Transverse colon (tissue), 4 donors: Measurements from ENCODE around the gene HTR2B.

Source experiments
- POLR2A ChIP-seq: fragments of 450-650 bp; IDR thresholded peaks from one replicate; pipeline ENCODE4 v1.6.1; 2016; ENCODE audit warnings: antibody characterized with exemption, mild to moderate bottlenecking, moderate library complexity
- POLR2AphosphoS5 ChIP-seq, 3 donors: sonication (generic); formaldehyde crosslinking; IDR thresholded peaks; one replicate each; pipeline ENCODE4 v1.6.1; 2016; ENCODE audit warnings: antibody characterized with exemption in 3 of 3
- TF ChIP-seq, protein P1 (sequence below), 5 experiments: fragments of 200-600 bp in 3 of 5; fragments of 450-650 bp in 2 of 5; sonication (generic) in 3 of 5; IDR thresholded peaks; 1 replicate in 2 of 5; 2 replicates in 3 of 5; pipeline ENCODE4 v1.5.1; 2016 to 2017; ENCODE audit warnings: antibody characterized with exemption in 5 of 5, inconsistent platforms in 3 of 5, mild to moderate bottlenecking in 2 of 5, moderate library complexity in 1 of 5

DNA sequence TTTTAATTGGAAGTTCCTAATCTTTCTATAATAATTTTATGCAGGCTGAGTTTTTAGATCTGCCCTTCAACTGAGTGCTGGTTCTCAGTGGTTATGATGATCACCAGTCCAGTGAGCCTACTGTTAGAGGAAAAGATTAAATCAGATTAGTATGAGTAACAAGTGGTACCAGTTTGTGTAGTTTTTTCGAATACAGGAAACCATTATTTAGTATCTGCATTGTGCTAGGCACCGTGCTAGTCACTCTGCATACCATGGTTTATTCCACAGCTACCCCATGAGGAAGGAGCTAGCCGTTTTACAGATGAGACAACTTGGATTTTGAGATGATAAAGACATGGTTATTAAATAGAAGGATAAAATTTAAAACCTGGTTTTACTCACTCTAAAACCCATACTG, 62.1 kb downstream of the HTR2B start:
- TF ChIP-seq POLR2AphosphoS5 (IDR thresholded peaks at IDR 0.05) (no peak), POLR2A (no peak)
- TF ChIP-seq, protein P1, sequence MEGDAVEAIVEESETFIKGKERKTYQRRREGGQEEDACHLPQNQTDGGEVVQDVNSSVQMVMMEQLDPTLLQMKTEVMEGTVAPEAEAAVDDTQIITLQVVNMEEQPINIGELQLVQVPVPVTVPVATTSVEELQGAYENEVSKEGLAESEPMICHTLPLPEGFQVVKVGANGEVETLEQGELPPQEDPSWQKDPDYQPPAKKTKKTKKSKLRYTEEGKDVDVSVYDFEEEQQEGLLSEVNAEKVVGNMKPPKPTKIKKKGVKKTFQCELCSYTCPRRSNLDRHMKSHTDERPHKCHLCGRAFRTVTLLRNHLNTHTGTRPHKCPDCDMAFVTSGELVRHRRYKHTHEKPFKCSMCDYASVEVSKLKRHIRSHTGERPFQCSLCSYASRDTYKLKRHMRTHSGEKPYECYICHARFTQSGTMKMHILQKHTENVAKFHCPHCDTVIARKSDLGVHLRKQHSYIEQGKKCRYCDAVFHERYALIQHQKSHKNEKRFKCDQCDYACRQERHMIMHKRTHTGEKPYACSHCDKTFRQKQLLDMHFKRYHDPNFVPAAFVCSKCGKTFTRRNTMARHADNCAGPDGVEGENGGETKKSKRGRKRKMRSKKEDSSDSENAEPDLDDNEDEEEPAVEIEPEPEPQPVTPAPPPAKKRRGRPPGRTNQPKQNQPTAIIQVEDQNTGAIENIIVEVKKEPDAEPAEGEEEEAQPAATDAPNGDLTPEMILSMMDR (IDR thresholded peaks at IDR 0.05), result no peak
